Choroid plexus epithelial cell (primary cell): ENCODE measurements around the gene TOLLIP.
"Not testable (repeated sequence)": the region's sequence is repeated elsewhere in the genome, so short reads cannot be mapped to it uniquely, and the experiment has no call there.

ENCODE experiments used
- DNase-seq: peaks from one replicate; pipeline ENCODE4 v3.0.0-alpha.2; 2010; ENCODE audit warnings: low read depth
- H3K4me3 ChIP-seq: 2 replicates; pipeline ENCODE4 v1.5.1; 2011; ENCODE audit warnings: low read depth, mild to moderate bottlenecking, control low read depth, low read length, moderate library complexity
- TF ChIP-seq, protein P1 (sequence below): conservative IDR thresholded peaks from 2 replicates; pipeline ENCODE4 v1.5.1; 2011; ENCODE audit warnings: low read depth, mild to moderate bottlenecking, control low read depth, inconsistent platforms, low read length, moderate library complexity

TOLLIP gene

DNA sequence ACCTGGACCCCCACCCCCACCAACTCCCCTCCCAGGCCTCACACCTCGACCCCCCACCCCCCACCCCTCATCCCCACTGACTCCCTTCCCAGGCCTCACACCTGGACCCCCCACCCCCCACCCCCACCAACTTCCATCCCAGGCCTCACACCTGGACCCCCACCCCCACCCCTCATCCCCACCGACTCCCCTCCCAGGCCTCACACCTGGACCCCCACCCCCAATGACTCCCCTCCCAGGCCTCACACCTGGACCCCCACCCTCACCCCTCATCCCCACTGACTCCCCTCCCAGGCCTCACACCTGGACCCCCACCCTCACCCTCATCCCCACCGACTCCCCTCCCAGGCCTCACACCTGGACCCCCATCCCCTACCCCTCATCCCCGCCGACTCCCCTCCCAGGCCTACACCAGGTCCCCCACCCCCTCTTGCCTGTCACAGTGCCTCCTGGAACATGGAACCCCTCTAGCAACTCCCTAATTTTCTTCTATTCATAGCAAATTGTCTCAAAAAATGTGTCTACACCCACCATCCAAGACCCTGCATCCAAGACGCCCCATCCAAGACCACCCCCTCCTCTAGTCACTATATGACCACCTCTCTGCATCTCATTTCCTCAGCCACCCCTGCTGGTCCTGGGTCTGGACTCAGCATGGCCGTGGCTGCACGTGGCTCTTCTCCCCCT is 43.4 kb upstream of the TOLLIP start:
- DNase-seq: no peak
- TF ChIP-seq, protein P1, sequence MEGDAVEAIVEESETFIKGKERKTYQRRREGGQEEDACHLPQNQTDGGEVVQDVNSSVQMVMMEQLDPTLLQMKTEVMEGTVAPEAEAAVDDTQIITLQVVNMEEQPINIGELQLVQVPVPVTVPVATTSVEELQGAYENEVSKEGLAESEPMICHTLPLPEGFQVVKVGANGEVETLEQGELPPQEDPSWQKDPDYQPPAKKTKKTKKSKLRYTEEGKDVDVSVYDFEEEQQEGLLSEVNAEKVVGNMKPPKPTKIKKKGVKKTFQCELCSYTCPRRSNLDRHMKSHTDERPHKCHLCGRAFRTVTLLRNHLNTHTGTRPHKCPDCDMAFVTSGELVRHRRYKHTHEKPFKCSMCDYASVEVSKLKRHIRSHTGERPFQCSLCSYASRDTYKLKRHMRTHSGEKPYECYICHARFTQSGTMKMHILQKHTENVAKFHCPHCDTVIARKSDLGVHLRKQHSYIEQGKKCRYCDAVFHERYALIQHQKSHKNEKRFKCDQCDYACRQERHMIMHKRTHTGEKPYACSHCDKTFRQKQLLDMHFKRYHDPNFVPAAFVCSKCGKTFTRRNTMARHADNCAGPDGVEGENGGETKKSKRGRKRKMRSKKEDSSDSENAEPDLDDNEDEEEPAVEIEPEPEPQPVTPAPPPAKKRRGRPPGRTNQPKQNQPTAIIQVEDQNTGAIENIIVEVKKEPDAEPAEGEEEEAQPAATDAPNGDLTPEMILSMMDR: no peak
- H3K4me3 ChIP-seq: no peak overlapping the region

DNA sequence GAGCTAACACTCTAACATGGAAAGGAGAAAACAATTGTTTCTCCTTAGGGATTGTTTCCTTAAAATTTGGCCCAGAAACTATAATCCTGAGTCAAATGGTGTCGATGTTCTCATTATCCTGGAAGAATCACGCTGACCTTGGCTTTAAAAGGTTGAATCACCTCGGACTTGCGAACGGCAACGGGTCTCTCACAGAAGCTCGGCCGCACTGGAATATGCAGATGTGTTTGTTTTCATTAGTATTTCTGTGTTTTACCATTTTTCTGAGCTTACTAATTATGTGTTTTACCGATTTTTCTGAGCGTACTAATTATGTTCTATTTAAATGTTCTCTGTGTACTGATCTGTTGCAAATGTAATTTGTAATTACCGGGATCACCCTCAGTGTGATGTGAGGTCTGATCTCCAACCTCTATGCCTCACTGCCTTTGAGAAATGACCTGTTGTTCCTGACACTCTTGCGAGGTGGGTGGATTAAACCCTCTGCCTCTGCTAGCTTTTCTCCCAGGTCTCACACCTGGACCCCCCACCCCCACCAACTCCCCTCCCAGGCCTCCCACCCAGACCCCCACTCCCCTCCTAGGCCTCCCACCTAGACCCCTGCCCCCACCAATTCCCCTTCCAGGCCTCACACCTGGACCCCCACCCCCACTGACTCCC is 42.0 kb upstream of the TOLLIP start:
- no peak overlapping the region for H3K4me3 ChIP-seq
- TF ChIP-seq, protein P1: no peak
- no peak for DNase-seq

DNA sequence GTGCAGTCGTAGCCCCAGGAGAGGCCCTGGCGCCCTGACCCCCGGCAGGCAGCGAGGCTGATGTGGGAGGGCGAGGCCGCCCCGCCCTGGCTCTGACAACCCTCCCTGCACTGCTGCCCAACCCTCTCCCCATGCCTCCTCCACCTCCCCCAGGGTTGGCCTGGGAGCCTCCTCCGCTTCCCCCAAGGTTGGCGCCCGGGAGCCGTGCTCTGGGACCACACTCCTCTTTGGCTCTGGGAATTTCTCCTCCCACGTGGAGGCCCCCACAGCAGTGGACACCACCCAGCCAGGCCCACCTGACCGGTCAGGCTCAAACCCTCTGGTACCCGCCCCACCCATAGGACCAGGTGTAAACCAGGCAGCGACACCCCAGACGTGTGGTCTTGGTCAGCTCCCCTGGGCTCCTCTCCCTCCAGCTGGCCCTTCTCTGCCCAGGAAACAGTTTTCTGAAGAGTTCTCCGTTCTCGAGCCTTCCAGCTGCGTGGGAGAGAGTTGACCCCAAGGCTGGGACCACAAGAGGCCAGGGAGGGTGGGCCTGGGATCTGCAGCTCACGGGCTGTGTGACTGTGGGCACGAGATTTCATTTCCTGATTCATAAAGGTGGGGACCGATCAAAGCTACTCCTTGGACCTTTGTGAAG is 40.8 kb upstream of the TOLLIP start:
- H3K4me3 ChIP-seq: no peak overlapping the region
- TF ChIP-seq, protein P1: no peak
- no peak for DNase-seq

DNA sequence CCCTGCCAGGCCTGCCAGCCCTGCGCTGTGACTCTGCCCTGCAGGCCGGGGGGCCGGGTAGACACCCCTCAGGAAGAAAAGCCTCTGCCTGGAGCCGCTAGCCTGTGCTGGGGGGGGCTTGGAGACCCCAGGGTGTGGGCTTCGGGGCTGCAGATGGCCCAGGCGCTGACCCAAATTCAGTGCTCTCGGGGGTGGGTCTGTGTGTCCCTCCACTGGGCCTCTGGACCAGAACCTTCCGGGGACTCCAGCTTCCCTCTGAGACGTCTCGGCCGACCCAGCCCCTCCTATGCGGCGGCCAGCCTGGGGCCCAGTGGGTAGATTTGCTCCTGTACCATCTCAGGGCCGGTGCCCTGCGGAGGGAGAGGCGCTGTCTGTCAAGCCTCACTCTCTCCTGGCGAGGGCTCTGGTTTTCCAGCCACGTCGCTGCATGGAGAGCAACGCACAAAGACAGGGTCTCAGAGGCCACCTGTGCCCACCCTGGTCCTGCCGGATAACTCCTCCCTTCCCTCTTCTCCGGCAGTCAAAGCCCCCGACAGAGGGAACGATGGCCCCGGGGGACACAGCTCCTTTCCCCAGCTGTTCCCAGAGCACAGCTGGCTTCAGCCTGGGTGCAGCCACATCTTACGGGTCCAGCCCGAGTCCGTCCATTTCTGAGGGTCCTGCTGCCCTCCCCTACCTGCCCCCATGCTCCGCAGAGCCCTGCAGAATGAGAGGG is 40.1 kb upstream of the TOLLIP start:
- TF ChIP-seq, protein P1: no peak
- no peak overlapping the region for H3K4me3 ChIP-seq
- no peak for DNase-seq

DNA sequence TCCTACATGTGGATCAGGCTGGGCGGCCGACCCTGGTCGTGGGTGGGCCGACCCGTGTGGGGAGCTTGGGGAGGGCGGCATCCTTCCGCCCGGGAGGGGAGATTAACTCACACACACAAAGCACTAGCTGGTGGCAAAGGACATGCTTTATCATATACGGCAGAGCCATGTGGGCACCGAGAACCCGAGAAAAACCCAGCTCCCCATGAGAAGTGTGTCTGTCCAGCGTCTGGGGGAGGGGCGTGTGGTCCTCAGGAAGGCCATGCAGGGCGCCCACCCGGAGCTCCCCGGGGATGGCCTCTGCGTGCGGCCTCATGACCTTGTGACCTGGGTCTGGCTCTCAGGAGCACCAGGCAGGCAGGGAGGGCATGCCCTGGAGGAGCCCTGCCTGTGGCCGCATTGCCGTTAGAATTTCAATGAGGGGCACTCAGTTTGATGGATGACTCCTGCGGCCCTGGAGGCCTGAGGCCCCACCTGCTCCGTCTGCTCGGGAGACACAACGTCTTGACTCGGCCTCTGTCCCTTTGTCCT is 39.4 kb upstream of the TOLLIP start:
- no peak for DNase-seq
- TF ChIP-seq, protein P1: no peak
- H3K4me3 ChIP-seq: no peak overlapping the region

DNA sequence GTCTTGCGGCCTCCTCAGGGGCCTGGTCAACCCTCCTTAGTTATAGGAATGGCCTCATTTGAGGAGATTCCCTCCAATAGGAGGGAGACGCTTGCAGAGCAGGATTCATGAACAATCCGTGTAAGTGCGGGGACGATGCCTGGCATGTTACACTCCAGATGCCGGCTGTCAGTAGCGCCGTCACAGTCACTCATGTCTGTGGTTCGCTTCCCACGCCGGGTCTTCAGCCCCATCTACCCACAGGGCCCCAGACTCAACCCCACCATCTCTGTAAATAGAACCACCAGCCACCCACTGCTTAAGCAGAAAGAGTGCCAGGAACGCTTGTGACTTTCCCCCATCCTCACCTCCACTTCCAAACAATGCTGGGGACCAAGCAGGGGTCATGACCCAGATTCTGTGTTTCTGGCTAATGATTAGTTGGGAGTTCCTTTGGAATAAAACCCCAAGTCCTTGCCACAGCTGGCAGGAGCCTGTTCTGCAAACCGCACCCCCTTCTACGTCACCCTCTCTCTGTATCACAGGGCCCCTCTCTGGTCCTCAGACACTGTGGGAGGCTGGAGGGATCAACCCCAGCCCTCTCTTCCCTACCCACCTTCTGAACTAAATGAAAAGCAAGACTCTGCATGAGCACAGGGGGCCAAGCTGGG is 38.8 kb upstream of the TOLLIP start:
- no peak for DNase-seq
- TF ChIP-seq, protein P1: no peak
- no peak overlapping the region for H3K4me3 ChIP-seq

DNA sequence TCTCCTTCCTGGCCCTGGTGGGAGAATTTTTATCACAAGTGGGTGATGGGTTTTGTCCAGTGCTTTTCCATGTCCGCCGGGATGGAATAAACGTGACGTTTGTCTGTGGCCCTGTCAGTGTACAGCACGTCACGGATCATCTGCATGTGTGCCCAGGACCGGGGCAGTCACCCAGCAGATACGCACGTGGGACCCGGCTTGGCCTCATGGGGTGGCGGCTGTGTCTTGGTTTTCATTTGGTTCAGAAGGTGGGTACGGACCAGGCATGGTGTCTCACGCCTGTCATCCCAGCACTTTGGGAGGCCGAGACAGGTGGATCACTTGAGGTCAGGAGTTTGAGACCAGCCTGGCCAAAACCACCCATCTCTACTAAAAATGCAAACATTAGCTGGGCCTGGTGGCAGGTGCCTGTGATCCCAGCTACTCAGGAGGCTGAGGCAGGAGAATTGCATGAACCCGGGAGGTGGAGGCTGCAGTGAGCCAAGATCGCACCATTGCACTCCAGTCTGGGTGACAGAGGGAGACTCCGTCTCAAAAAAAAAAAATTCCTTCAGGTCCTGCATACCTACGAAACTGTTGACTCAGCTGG is 38.1 kb upstream of the TOLLIP start:
- DNase-seq: not testable (repeated sequence)

More for the DNA sequence above, 38.1 kb upstream of the TOLLIP start:
- H3K4me3 ChIP-seq: not testable (repeated sequence)
